GM18508 (cell line): ENCODE results near the gene ZNF613.

Experiments used
- ATAC-seq: cut with Tn5 transposase; IDR thresholded peaks from one replicate; pipeline ENCODE4 v1.9.1; 2021; ENCODE audit warnings: moderate number of reproducible peaks; ENCODE audit not compliant: insufficient read depth, unreplicated experiment

The ZNF613 gene

DNA sequence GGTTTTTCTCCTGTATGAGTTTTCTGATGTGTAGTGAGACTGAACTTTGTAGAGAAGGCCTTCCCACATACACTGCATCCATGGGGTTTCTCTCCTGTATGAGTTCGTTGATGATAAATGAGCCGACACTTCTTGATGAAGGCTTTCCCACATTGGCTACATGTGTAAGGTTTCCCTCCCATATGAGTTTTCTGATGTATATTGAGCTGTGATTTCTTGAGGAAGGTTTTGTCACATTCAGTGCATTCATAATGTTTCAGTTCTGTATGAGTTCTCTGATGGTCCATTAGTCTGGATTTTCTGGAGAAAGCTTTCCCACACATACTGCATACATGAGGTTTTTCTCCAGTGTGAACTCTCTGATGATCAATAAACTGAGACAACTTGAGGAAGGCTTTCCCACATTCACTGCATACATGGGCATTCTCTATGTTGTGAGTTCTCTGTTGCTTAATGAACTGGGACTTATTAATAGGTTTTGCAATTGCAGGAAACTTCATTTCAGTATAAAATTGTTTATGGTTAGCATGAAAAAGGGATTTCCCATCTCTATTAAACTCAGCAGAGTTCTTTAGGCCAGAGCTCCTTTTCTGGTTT is 66.9 kb downstream of the ZNF613 start:
- no peak for ATAC-seq
